ENCODE results near the gene ZNF672.
"Not testable (repeated sequence)": the region's sequence is repeated elsewhere in the genome, so short reads cannot be mapped to it uniquely, and the experiment has no call there.

The ZNF672 gene

DNA sequence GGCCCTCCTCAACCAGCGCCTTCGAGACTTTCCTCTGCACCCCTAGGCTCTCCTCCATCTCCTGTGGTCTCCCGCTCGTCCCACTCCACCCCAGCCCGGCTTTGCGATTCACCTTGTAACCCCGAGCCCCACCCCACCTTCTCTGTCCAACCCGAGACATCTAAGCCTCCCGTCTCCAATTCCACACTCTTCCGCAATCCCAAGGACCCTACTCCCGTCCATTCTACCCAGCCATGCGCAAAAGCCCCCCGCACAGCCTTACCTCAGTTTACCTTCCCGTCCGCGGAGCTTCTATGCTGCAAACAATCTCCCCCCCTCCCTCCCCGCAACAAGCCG lies 12.5 kb upstream of the ZNF672 start:
- H3K27me3 ChIP-seq (ENCODE audit: control insufficient read depth, low read length), result no peaks in the 10 kb centered on the region
- H3F3A ChIP-seq (ENCODE audit: control insufficient read depth, insufficient read depth), result 0 out of 2 replicates have a peak, but pooled peaks cover 3% of the 10 kb centered on the region
- peak overlapping the region; percentile 94 for H3K4me2 ChIP-seq (ENCODE audit: low read length)
- peak overlapping the region; percentile 97 for H3K4me3 ChIP-seq (ENCODE audit: low read length)
- peaks cover 8% of the 10 kb centered on the region; the same call in 1 of the 2 replicates for H4K20me1 ChIP-seq (ENCODE audit: control insufficient read depth, insufficient read depth, low read depth, low read length)
- no peaks in the 10 kb centered on the region for H3K9me3 ChIP-seq (ENCODE audit: control insufficient read depth, insufficient read depth, low read length)
- TF ChIP-seq EZH2phosphoT487 (IDR thresholded peaks at IDR 0.05; ENCODE audit: borderline replicate concordance, low read length), result no peak
- TF ChIP-seq, protein P1, sequence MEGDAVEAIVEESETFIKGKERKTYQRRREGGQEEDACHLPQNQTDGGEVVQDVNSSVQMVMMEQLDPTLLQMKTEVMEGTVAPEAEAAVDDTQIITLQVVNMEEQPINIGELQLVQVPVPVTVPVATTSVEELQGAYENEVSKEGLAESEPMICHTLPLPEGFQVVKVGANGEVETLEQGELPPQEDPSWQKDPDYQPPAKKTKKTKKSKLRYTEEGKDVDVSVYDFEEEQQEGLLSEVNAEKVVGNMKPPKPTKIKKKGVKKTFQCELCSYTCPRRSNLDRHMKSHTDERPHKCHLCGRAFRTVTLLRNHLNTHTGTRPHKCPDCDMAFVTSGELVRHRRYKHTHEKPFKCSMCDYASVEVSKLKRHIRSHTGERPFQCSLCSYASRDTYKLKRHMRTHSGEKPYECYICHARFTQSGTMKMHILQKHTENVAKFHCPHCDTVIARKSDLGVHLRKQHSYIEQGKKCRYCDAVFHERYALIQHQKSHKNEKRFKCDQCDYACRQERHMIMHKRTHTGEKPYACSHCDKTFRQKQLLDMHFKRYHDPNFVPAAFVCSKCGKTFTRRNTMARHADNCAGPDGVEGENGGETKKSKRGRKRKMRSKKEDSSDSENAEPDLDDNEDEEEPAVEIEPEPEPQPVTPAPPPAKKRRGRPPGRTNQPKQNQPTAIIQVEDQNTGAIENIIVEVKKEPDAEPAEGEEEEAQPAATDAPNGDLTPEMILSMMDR (IDR thresholded peaks at IDR 0.05; ENCODE audit: low read depth, low read length, poor library complexity, severe bottlenecking), result no peak
- peak overlapping the region; percentile 85 for H3K27ac ChIP-seq (ENCODE audit: low read depth, low read length)
- H3K36me3 ChIP-seq (ENCODE audit: control insufficient read depth, low read length), result peaks cover 35% of the 10 kb centered on the region
- no peaks in the 10 kb centered on the region for H3K9me2 ChIP-seq (replicated peaks; ENCODE audit: control insufficient read depth, low read length)
- peaks cover 47% of the 10 kb centered on the region for H3K4me1 ChIP-seq (ENCODE audit: control insufficient read depth, low read length)
- H3K79me2 ChIP-seq (ENCODE audit: control insufficient read depth, low read length), result peaks cover 50% of the 10 kb centered on the region

DNA sequence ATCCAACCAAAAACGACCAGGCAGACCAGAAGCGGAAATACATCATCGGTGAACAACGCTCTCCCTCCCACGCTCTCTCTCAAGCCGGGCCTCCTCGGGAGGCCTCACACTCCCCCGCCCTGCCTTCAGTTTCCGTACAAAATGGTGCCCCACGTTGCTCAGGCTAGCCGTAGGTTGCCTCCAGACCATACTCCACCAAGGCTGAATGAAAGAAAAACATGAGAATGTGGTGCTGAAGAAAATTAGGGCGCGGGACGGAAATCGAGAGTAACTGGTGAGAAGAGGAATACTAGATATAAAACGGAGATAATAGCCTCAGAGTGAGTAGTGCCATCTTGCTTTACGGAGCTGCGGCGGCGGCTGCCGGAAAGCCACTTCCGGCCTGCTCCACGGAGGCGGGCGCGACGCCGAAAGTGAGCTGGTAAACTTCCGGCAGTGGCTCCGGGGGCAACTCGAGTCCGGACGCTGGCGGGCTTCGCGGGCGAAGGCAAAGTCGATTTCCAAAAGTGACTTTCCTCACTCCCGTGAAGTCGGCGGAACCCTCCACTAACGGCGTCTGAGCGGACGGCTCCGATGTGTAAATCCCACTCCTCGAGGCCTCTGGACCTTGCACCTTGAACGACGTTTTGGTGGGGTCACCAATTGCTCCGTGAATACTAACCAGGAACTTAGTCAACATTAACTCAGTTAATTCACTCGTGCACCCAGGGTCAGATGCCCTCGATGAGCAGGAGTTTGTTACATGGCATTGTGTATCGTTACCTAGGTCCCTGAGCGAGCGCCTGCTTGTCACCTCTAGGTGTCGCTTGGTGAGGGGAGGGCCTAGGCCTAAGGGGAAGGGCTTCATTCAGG lies 11.9 kb upstream of the ZNF672 start, which contains the start of gene SH3BP5L:
Gene SH3BP5L, minus strand, starts transcription at position 7 of the 852 bp plus-strand sequence. CDS start 980 bp downstream, outside the sequence.
- no peak for TF ChIP-seq EZH2phosphoT487 (IDR thresholded peaks at IDR 0.05; ENCODE audit: borderline replicate concordance, low read length)
- TF ChIP-seq, protein P1 (IDR thresholded peaks at IDR 0.05; ENCODE audit: low read depth, low read length, poor library complexity, severe bottlenecking), result peak; percentile 89
- Histone ChIP-seq H3K9me3 (ENCODE audit: control insufficient read depth, insufficient read depth, low read length) (no peaks in the 10 kb centered on the region), H3K27ac (ENCODE audit: low read depth, low read length) (peak within 1 kb of the TSS; percentile 85), H4K20me1 (ENCODE audit: control insufficient read depth, insufficient read depth, low read depth, low read length) (peaks cover 8% of the 10 kb centered on the region; the same call in 1 of the 2 replicates), H3K4me1 (ENCODE audit: control insufficient read depth, low read length) (peaks cover 47% of the 10 kb centered on the region), H3K4me3 (ENCODE audit: low read length) (peak within 1 kb of the TSS; percentile 97), H3K9me2 (replicated peaks; ENCODE audit: control insufficient read depth, low read length) (no peaks in the 10 kb centered on the region), H3K36me3 (ENCODE audit: control insufficient read depth, low read length) (peaks cover 31% of the 10 kb centered on the region), H3K4me2 (ENCODE audit: low read length) (peak within 1 kb of the TSS; percentile 94), H3K79me2 (ENCODE audit: control insufficient read depth, low read length) (peaks cover 44% of the 10 kb centered on the region), H3K27me3 (ENCODE audit: control insufficient read depth, low read length) (no peaks in the 10 kb centered on the region), H3F3A (ENCODE audit: control insufficient read depth, insufficient read depth) (0 out of 2 replicates have a peak, but pooled peaks cover 3% of the 10 kb centered on the region)

DNA sequence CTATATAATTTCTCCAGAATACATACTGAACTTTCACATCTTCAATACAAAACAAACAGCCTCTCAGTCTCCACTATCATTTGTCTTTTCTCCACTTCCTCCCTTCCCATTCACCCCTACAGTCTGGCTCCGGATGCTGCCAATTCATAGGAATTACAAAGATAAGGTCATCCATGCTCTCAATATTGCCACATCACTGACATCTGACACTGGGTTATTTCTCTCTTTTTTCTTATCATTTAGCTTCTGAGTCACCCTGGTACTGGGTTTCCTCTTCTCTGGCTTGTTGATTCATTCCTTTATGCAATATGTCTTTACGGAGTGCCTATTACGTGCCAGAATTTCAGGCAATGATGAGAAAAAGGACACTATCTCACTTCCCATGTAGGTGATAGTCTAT lies 9.2 kb upstream of the ZNF672 start:
- no peak for TF ChIP-seq EZH2phosphoT487 (IDR thresholded peaks at IDR 0.05; ENCODE audit: borderline replicate concordance, low read length)
- TF ChIP-seq, protein P1 (IDR thresholded peaks at IDR 0.05; ENCODE audit: low read depth, low read length, poor library complexity, severe bottlenecking), result no peak
- Histone ChIP-seq H3K36me3 (ENCODE audit: control insufficient read depth, low read length) (peaks cover 12% of the 10 kb centered on the region), H3K4me1 (ENCODE audit: control insufficient read depth, low read length) (peaks cover 26% of the 10 kb centered on the region), H4K20me1 (ENCODE audit: control insufficient read depth, insufficient read depth, low read depth, low read length) (no peaks in the 10 kb centered on the region), H3K4me3 (ENCODE audit: low read length) (no peak overlapping the region), H3F3A (ENCODE audit: control insufficient read depth, insufficient read depth) (peaks cover 5% of the 10 kb centered on the region; the same call in 1 of the 2 replicates), H3K4me2 (ENCODE audit: low read length) (no peak overlapping the region), H3K9me2 (replicated peaks; ENCODE audit: control insufficient read depth, low read length) (no peaks in the 10 kb centered on the region), H3K79me2 (ENCODE audit: control insufficient read depth, low read length) (peaks cover 18% of the 10 kb centered on the region), H3K9me3 (ENCODE audit: control insufficient read depth, insufficient read depth, low read length) (no peaks in the 10 kb centered on the region), H3K27ac (ENCODE audit: low read depth, low read length) (no peak overlapping the region), H3K27me3 (ENCODE audit: control insufficient read depth, low read length) (no peaks in the 10 kb centered on the region)

DNA sequence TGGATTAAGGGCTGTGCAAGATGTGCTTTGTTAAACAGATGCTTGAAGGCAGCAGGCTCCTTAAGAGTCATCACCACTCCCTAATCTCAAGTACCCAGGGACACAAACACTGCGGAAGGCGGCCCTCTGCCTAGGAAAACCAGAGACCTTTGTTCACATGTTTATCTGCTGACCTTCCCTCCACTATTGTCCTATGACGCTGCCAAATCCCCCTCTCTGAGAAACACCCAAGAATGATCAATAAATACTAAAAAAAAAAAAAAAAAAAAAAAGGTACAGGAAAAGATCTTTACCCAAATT lies 7.4 kb upstream of the ZNF672 start:
- not testable (repeated sequence) for H3K4me3 ChIP-seq (ENCODE audit: low read length); H3K9me3 ChIP-seq (ENCODE audit: control insufficient read depth, insufficient read depth, low read length); H3K27ac ChIP-seq (ENCODE audit: low read depth, low read length); H3K27me3 ChIP-seq (ENCODE audit: control insufficient read depth, low read length); H3K36me3 ChIP-seq (ENCODE audit: control insufficient read depth, low read length); H4K20me1 ChIP-seq (ENCODE audit: control insufficient read depth, insufficient read depth, low read depth, low read length); H3K4me2 ChIP-seq (ENCODE audit: low read length); H3F3A ChIP-seq (ENCODE audit: control insufficient read depth, insufficient read depth); H3K79me2 ChIP-seq (ENCODE audit: control insufficient read depth, low read length); H3K9me2 ChIP-seq (replicated peaks; ENCODE audit: control insufficient read depth, low read length)
- peaks cover 23% of the 10 kb centered on the region for H3K4me1 ChIP-seq (ENCODE audit: control insufficient read depth, low read length)
